H9 (cell line): ENCODE data around the gene NT5C. TPM values are rescaled to one million over a fixed set of nuclear protein-coding genes. Genes with fewer than 3 reads are reported as not detected.
A peak's percentile ranks its signal among the peaks of the same experiment; 100 is the strongest.

ENCODE experiments used
- DNase-seq: peaks from one replicate; pipeline ENCODE4 v3.0.0-alpha.2; 2017
- H2AFZ ChIP-seq: one replicate; pipeline ENCODE4 v1.6.1; 2013; ENCODE audit warnings: mild to moderate bottlenecking, low read length, control low read depth, moderate library complexity
- H2AK5ac ChIP-seq: 2 replicates; pipeline ENCODE4 v1.6.1; 2013; ENCODE audit warnings: low read length, control low read depth, mixed read lengths; ENCODE audit not compliant: insufficient read length
- H2BK120ac ChIP-seq: one replicate; pipeline ENCODE4 v1.6.1; 2013; ENCODE audit warnings: low read depth, mild to moderate bottlenecking, low read length, control low read depth, inconsistent platforms; ENCODE audit not compliant: poor library complexity, severe bottlenecking
- H2BK12ac ChIP-seq: 2 replicates; pipeline ENCODE4 v1.6.1; 2013; ENCODE audit warnings: low read length, control low read depth, mixed read lengths, low read depth; ENCODE audit not compliant: insufficient read length
- H2BK15ac ChIP-seq: 2 replicates; pipeline ENCODE4 v1.6.1; 2013; ENCODE audit warnings: low read depth, low read length, control low read depth
- H2BK20ac ChIP-seq: one replicate; pipeline ENCODE4 v1.6.1; 2013; ENCODE audit warnings: low read depth, mild to moderate bottlenecking, low read length, control low read depth, inconsistent platforms; ENCODE audit not compliant: poor library complexity, severe bottlenecking
- H2BK5ac ChIP-seq: 2 replicates; pipeline ENCODE4 v1.6.1; 2013; ENCODE audit warnings: low read length, control low read depth, mixed read lengths; ENCODE audit not compliant: insufficient read length
- H3K14ac ChIP-seq: 2 replicates; pipeline ENCODE4 v1.6.1; 2013; ENCODE audit warnings: low read length, control low read depth; ENCODE audit not compliant: insufficient read depth
- H3K18ac ChIP-seq: 2 replicates; pipeline ENCODE4 v1.6.1; 2013; ENCODE audit warnings: low read depth, mild to moderate bottlenecking, mixed read lengths, low read length, control low read depth; ENCODE audit not compliant: insufficient read length
- H3K23ac ChIP-seq: 2 replicates; pipeline ENCODE4 v1.6.1; 2013; ENCODE audit warnings: low read length, control low read depth, mixed read lengths, low read depth; ENCODE audit not compliant: insufficient read length
- H3K23me2 ChIP-seq: 2 replicates; pipeline ENCODE4 v1.6.1; 2013; ENCODE audit warnings: low read depth, mild to moderate bottlenecking, mixed read lengths, low read length, control low read depth; ENCODE audit not compliant: insufficient read length, poor library complexity, severe bottlenecking
- H3K27ac ChIP-seq: 2 replicates; pipeline ENCODE4 v1.5.1; 2013; ENCODE audit warnings: low read length, control low read depth, mixed read lengths, low read depth; ENCODE audit not compliant: insufficient read length
- H3K27me3 ChIP-seq: 2 replicates; pipeline ENCODE4 v1.6.1; 2013; ENCODE audit warnings: low read length, control low read depth, inconsistent platforms; ENCODE audit not compliant: insufficient read depth
- H3K4ac ChIP-seq: 2 replicates; pipeline ENCODE4 v1.6.1; 2013; ENCODE audit warnings: low read depth, mild to moderate bottlenecking, control low read depth, inconsistent platforms, low read length, moderate library complexity
- H3K4me1 ChIP-seq: 2 replicates; pipeline ENCODE4 v1.6.1; 2013; ENCODE audit warnings: low read length, control low read depth, inconsistent platforms; ENCODE audit not compliant: insufficient read depth
- H3K4me2 ChIP-seq: 2 replicates; pipeline ENCODE4 v1.6.1; 2013; ENCODE audit warnings: low read length, control low read depth, mixed read lengths; ENCODE audit not compliant: insufficient read length, insufficient read depth
- H3K56ac ChIP-seq: 2 replicates; pipeline ENCODE4 v1.6.1; 2013; ENCODE audit warnings: low read depth, mild to moderate bottlenecking, mixed read lengths, low read length, control low read depth; ENCODE audit not compliant: insufficient read length
- H3K79me1 ChIP-seq: 2 replicates; pipeline ENCODE4 v1.6.1; 2013; ENCODE audit warnings: low read depth, mild to moderate bottlenecking, moderate library complexity, low read length, control low read depth, inconsistent platforms; ENCODE audit not compliant: insufficient read depth, poor library complexity, severe bottlenecking
- H3K79me2 ChIP-seq: 2 replicates; pipeline ENCODE4 v1.6.1; 2013; ENCODE audit warnings: low read length, control low read depth, inconsistent platforms; ENCODE audit not compliant: insufficient read depth
- H3K9ac ChIP-seq: 2 replicates; pipeline ENCODE4 v1.6.1; 2013; ENCODE audit warnings: low read length, control low read depth, mixed read lengths; ENCODE audit not compliant: insufficient read length; ENCODE audit errors: extremely low read depth
- H3K9me3 ChIP-seq: one replicate; pipeline ENCODE4 v1.6.1; 2013; ENCODE audit warnings: low read depth, low read length, inconsistent platforms; ENCODE audit not compliant: control insufficient read depth
- H3T11ph ChIP-seq: one replicate; pipeline ENCODE4 v1.6.1; 2013; ENCODE audit warnings: mild to moderate bottlenecking, low read length, control low read depth, inconsistent platforms
- H4K20me1 ChIP-seq: one replicate; pipeline ENCODE4 v1.6.1; 2013; ENCODE audit not compliant: control insufficient read depth, insufficient read length, insufficient read depth
- H4K5ac ChIP-seq: 2 replicates; pipeline ENCODE4 v1.6.1; 2013; ENCODE audit warnings: low read depth, mild to moderate bottlenecking, mixed read lengths, low read length, control low read depth; ENCODE audit not compliant: insufficient read length
- H4K8ac ChIP-seq: replicated peaks from 2 replicates; pipeline ENCODE4 v1.6.1; 2013; ENCODE audit warnings: low read length, control low read depth, mixed read lengths, low read depth; ENCODE audit not compliant: insufficient read length
- H4K91ac ChIP-seq: 2 replicates; pipeline ENCODE4 v1.6.1; 2013; ENCODE audit warnings: low read depth, mild to moderate bottlenecking, moderate library complexity, mixed read lengths, low read length, control low read depth; ENCODE audit not compliant: insufficient read length
- H3K27ac Mint-ChIP-seq, 3 experiments: 2 replicates in 2 of 3; 3 replicates in 1 of 3; pipeline ENCODE4 v1.8.0; 2020 to 2021; ENCODE audit warnings: mixed read lengths in 3 of 3, mild to moderate bottlenecking in 1 of 3, moderate library complexity in 1 of 3
- H3K27me3 Mint-ChIP-seq: 2 replicates; pipeline ENCODE4 v1.8.0; 2021; ENCODE audit warnings: low read depth, mild to moderate bottlenecking, moderate library complexity, mixed read lengths
- H3K36me3 Mint-ChIP-seq, 3 experiments: 2 replicates in 2 of 3; 3 replicates in 1 of 3; pipeline ENCODE4 v1.8.0; 2020 to 2021; ENCODE audit warnings: low read depth in 3 of 3, mixed read lengths in 3 of 3; ENCODE audit not compliant: insufficient read depth in 1 of 3
- H3K4me1 Mint-ChIP-seq, 2 experiments: 2 replicates each; pipeline ENCODE4 v1.8.0; 2020; ENCODE audit warnings: mixed read lengths in 2 of 2
- H3K4me3 Mint-ChIP-seq, 2 experiments: 2 replicates in 1 of 2; 3 replicates in 1 of 2; pipeline ENCODE4 v1.8.0; 2020 to 2021; ENCODE audit warnings: mild to moderate bottlenecking in 2 of 2, mixed read lengths in 2 of 2, moderate library complexity in 1 of 2
- H3K9me3 Mint-ChIP-seq, 2 experiments: 2 replicates in 1 of 2; 3 replicates in 1 of 2; pipeline ENCODE4 v1.8.0; 2020; ENCODE audit warnings: mild to moderate bottlenecking in 2 of 2, mixed read lengths in 2 of 2, moderate library complexity in 1 of 2
- CTCF ChIP-seq: fragments of 200-600 bp; sonication (generic); conservative IDR thresholded peaks from 3 replicates; pipeline ENCODE4 v1.8.0; 2021; ENCODE audit warnings: antibody characterized with exemption, mild to moderate bottlenecking
- WGBS: extraction: QIAGEN DNeasy Blood & Tissue Kit; methylation state at CpG from one replicate; pipeline ENCODE4 v1.1.7; 2013; ENCODE audit warnings: missing lambda C conversion rate, low lambda C conversion rate, mixed read lengths; ENCODE audit not compliant: insufficient read length; ENCODE audit errors: extremely low coverage; 5-methylcytosine and 5-hydroxymethylcytosine counted together
- total RNA-seq: library from RNA; stranded (reverse); gene quantifications from 2 replicates; pipeline ENCODE4 v1.2.1, GENCODE V29; 2021

Gene NT5C
- total RNA-seq, 1 experiment from 2014 or later = 77.7 TPM

GRCh38 chr17:75130632-75131277 lies 787 bp downstream of the NT5C start:
- no peak overlapping the region for H2AK5ac ChIP-seq
- no peak overlapping the region for H3K4ac ChIP-seq
- H3K14ac ChIP-seq = peak overlapping the region; percentile 86
- H2BK15ac ChIP-seq = no peak overlapping the region
- H3K79me2 ChIP-seq = no peaks in the 10 kb centered on the region
- peak overlapping the region; percentile 63 for H3K9ac ChIP-seq
- no peak overlapping the region for H3K23ac ChIP-seq
- H3K9me3 ChIP-seq = no peaks in the 10 kb centered on the region
- no peak overlapping the region for H3K56ac ChIP-seq
- peaks cover 8% of the 10 kb centered on the region for H3K23me2 ChIP-seq
- no peak overlapping the region for H3K18ac ChIP-seq
- no peak overlapping the region for H2BK20ac ChIP-seq
- no peak overlapping the region for H3T11ph ChIP-seq
- H3K4me2 ChIP-seq = peak overlapping the region; percentile 49
- Mint-ChIP-seq H3K27me3 (no peaks in the 10 kb centered on the region; the same call in 1 of the 2 replicates), H3K4me3 (peak overlapping the region; percentile 85 to 92), H3K27ac (peak overlapping the region; percentile 81 to 94 (median 93); a peak in 5 of 7 replicates), H3K9me3 (no peaks in the 10 kb centered on the region), H3K36me3 (peaks cover 7 to 28% (median 25%) of the 10 kb centered on the region in 3 experiments), H3K4me1 (peaks cover 9 to 16% of the 10 kb centered on the region in 2 experiments)
- no peak overlapping the region for H4K8ac ChIP-seq
- WGBS = no CpG with 5 or more reads among the region's 29 CpGs
- H2BK5ac ChIP-seq = no peak overlapping the region
- TF ChIP-seq CTCF = peak; percentile 66
- no peak overlapping the region for H2BK120ac ChIP-seq
- H3K4me1 ChIP-seq = no peaks in the 10 kb centered on the region
- no peak overlapping the region for H4K5ac ChIP-seq
- no peak overlapping the region for H3K27ac ChIP-seq
- DNase-seq = peak; percentile 86
- no peaks in the 10 kb centered on the region for H3K27me3 ChIP-seq
- no peak overlapping the region for H2AFZ ChIP-seq
- H4K91ac ChIP-seq = no peak overlapping the region
- no peaks in the 10 kb centered on the region for H3K79me1 ChIP-seq
- no peak overlapping the region for H2BK12ac ChIP-seq
- H4K20me1 ChIP-seq = peaks cover 4% of the 10 kb centered on the region
